ENCODE data around the gene DRAM2. TPM values are rescaled to one million over a fixed set of nuclear protein-coding genes. Genes with fewer than 3 reads are reported as not detected.

DRAM2 gene
- total and polyA plus RNA-seq, 3 donors from 2014 or later: 34.8 to 51.0 (median 47.1) TPM

DNA sequence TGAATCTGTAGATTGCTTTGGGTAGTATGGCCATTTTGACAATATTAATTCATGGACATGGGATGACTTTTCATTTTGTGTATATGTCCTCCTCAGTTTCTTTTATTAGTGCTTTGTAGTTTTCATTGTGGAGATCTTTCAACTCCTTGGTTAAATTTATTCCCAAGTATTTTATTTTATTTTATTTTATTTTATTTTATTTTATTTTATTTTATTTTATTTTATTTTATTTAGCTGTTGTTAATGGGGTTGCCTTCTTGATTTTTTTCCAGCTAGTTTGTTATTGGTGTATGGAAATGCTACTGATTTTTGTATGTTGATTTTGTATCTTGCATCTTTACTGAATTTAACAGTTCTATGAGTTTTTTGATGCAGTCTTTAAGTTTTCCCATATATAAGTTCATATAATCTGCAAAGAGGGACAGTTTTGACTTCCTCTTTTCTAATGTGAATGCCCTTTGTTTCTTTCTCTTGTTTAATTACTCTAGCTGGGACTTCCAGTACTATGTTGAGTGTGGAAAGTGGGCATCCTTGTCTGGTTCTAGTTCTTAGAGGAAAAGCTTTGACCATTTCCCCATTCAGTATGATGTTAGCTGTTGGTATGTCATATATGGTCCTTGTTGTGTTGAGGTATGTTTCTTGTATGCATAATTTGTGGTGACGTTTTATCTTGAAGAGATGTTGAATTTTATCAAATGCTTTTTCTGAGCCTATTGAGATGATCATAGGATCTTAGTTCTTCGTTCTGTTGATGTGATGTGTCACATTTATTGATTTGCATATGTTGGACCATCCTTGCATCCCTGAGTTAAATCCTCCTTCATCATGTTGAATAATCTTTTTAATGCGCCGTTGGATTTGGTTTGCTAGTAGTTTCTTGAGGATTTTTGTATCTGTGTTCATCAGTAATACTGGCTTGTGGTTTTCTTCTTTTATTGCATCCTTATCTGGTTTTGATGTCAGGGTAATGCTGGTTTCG is 14.4 kb upstream of the DRAM2 start:
- Histone ChIP-seq H3K36me3 (ENCODE audit: low read depth, missing control alignments) (no peaks in the 10 kb centered on the region), H3K4me1 (peaks cover 16% of the 10 kb centered on the region), H3K9me3 (no peaks in the 10 kb centered on the region), H3K27me3 (no peaks in the 10 kb centered on the region), H3K27ac (no peak overlapping the region), H3K4me3 (no peak overlapping the region)
- intact Hi-C loops (cut with DNase I; ENCODE audit: low total_unique reads): no loop called here
- 91% methylated on average over 5 of the region's 5 CpGs for WGBS, 2 donors
- no peak for DNase-seq
- TF ChIP-seq CTCF (IDR thresholded peaks at IDR 0.05) (no peak), POLR2A (IDR thresholded peaks at IDR 0.05) (no peak)

- Histone ChIP-seq H3K9me3 (no peaks in the 10 kb centered on the region), H3K27ac (no peak overlapping the region), H3K36me3 (ENCODE audit: low read depth, missing control alignments) (no peaks in the 10 kb centered on the region), H3K4me3 (no peak overlapping the region), H3K27me3 (no peaks in the 10 kb centered on the region), H3K4me1 (peaks cover 14% of the 10 kb centered on the region)
- no peak for DNase-seq
- TF ChIP-seq POLR2A (IDR thresholded peaks at IDR 0.05): no peak
- TF ChIP-seq CTCF (IDR thresholded peaks at IDR 0.05): no peak
- intact Hi-C loops (cut with DNase I; ENCODE audit: low total_unique reads): no loop called here
- 64 to 81% methylated on average over 3 of the region's 3 CpGs for WGBS, 2 donors
Observed at GRCh38 chr1:111151838-111152237, 11.9 kb upstream of the DRAM2 start.

GRCh38 chr1:111148376-111148881 is 8.5 kb upstream of the DRAM2 start:
- TF ChIP-seq CTCF (IDR thresholded peaks at IDR 0.05) (no peak), POLR2A (IDR thresholded peaks at IDR 0.05) (no peak)
- no peak for DNase-seq
- Histone ChIP-seq H3K27me3 (no peaks in the 10 kb centered on the region), H3K4me3 (no peak overlapping the region), H3K9me3 (no peaks in the 10 kb centered on the region), H3K4me1 (peaks cover 7% of the 10 kb centered on the region), H3K27ac (no peak overlapping the region), H3K36me3 (ENCODE audit: low read depth, missing control alignments) (no peaks in the 10 kb centered on the region)
- intact Hi-C loops (cut with DNase I; ENCODE audit: low total_unique reads): no loop called here
- 61 to 62% methylated on average over 2 of the region's 2 CpGs for WGBS, 2 donors

- intact Hi-C loops (cut with DNase I; ENCODE audit: low total_unique reads): no loop called here
- Histone ChIP-seq H3K4me3 (no peak overlapping the region), H3K36me3 (ENCODE audit: low read depth, missing control alignments) (no peaks in the 10 kb centered on the region), H3K9me3 (no peaks in the 10 kb centered on the region), H3K4me1 (peaks cover 7% of the 10 kb centered on the region), H3K27ac (no peak overlapping the region), H3K27me3 (no peaks in the 10 kb centered on the region)
- DNase-seq: no peak
- TF ChIP-seq POLR2A (IDR thresholded peaks at IDR 0.05) (no peak), CTCF (IDR thresholded peaks at IDR 0.05) (no peak)
- WGBS, 2 donors: 54 to 65% methylated on average over 3 of the region's 3 CpGs
Observed at GRCh38 chr1:111147948-111148347, 8.1 kb upstream of the DRAM2 start.
